Brain microvascular endothelial cell (primary cell): Measurements from ENCODE around the gene ALDH1B1.

ENCODE experiments used
- DNase-seq: peaks from one replicate; pipeline ENCODE4 v3.0.0-alpha.2; 2020
- H3K27ac ChIP-seq: fragments of 250-450 bp; sonication (Bioruptor Pico); 2 replicates; pipeline ENCODE4 v1.5.1; 2020; ENCODE audit warnings: mild to moderate bottlenecking, moderate library complexity
- H3K27me3 ChIP-seq: fragments of 250-450 bp; sonication (Bioruptor Pico); replicated peaks from 2 replicates; pipeline ENCODE4 v1.5.1; 2020; ENCODE audit warnings: mild to moderate bottlenecking
- H3K36me3 ChIP-seq: fragments of 250-450 bp; sonication (Bioruptor Pico); replicated peaks from 2 replicates; pipeline ENCODE4 v1.5.1; 2020; ENCODE audit warnings: mild to moderate bottlenecking
- H3K4me3 ChIP-seq: 2 replicates; pipeline ENCODE4 v1.5.1; 2011; ENCODE audit warnings: low read depth, mild to moderate bottlenecking, control low read depth, low read length, moderate library complexity
- CTCF ChIP-seq: IDR thresholded peaks from 2 replicates; pipeline ENCODE4 v1.5.1; 2011; ENCODE audit warnings: low read depth, mild to moderate bottlenecking, moderate library complexity, low read length, control low read depth, inconsistent platforms; ENCODE audit errors: missing control alignments
- in situ Hi-C: cut with HindIII; loops from 2 replicates; pipeline ENCODE4 v1.10.0; 2017; ENCODE audit warnings: low sequenced_read_pairs, low pct_ligation_motif_present

ALDH1B1 gene

GRCh38 chr9:38390851-38391250, 1.7 kb upstream of the ALDH1B1 start:
- Histone ChIP-seq H3K4me3 (no peak overlapping the region), H3K36me3 (peaks cover 2% of the 10 kb centered on the region), H3K27ac (no peak overlapping the region), H3K27me3 (no peaks in the 10 kb centered on the region)
- TF ChIP-seq CTCF, result no peak
- in situ Hi-C loops, result no loop called here
- no peak for DNase-seq

- in situ Hi-C loops, result no loop called here
- Histone ChIP-seq H3K4me3 (no peak overlapping the region), H3K36me3 (peaks cover 7% of the 10 kb centered on the region), H3K27me3 (no peaks in the 10 kb centered on the region), H3K27ac (no peak overlapping the region)
- DNase-seq, result no peak
- no peak for TF ChIP-seq CTCF
These were observed 1.0 kb upstream of the ALDH1B1 start for GRCh38 chr9:38391278-38392118.

- peak overlapping the region; percentile 85 for H3K4me3 ChIP-seq
- TF ChIP-seq CTCF, result no peak
- no peaks in the 10 kb centered on the region for H3K27me3 ChIP-seq
- no peak for DNase-seq
- peak overlapping the region; percentile 50 for H3K27ac ChIP-seq
- H3K36me3 ChIP-seq, result peaks cover 17% of the 10 kb centered on the region
- in situ Hi-C loops, result no loop called here
These were observed 760 bp downstream of the ALDH1B1 start for GRCh38 chr9:38393128-38393796.

- DNase-seq, result no peak
- no peak for TF ChIP-seq CTCF
- Histone ChIP-seq H3K27me3 (no peaks in the 10 kb centered on the region), H3K4me3 (no peak overlapping the region), H3K36me3 (peaks cover 17% of the 10 kb centered on the region), H3K27ac (no peak overlapping the region)
- in situ Hi-C loops, result no loop called here
These were observed 1.9 kb downstream of the ALDH1B1 start for GRCh38 chr9:38394416-38394815.

- no peak overlapping the region for H3K27ac ChIP-seq
- no peaks in the 10 kb centered on the region for H3K27me3 ChIP-seq
- DNase-seq, result no peak
- in situ Hi-C loops, result no loop called here
- TF ChIP-seq CTCF, result no peak
- no peak overlapping the region for H3K4me3 ChIP-seq
- H3K36me3 ChIP-seq, result peaks cover 17% of the 10 kb centered on the region
These were observed 3.3 kb downstream of the ALDH1B1 start for GRCh38 chr9:38395653-38396370.
